GM23248 (cell line): ENCODE measurements around the gene SLC26A6.

ENCODE experiments used
- EZH2 ChIP-seq: fragments of 200-600 bp; sonication (generic); IDR thresholded peaks from 2 replicates; pipeline ENCODE4 v1.6.1; 2018; ENCODE audit warnings: antibody characterized with exemption, mild to moderate bottlenecking; ENCODE audit not compliant: insufficient read depth, poor library complexity, severe bottlenecking
- EZH2phosphoT487 ChIP-seq: fragments of 200-600 bp; sonication (generic); IDR thresholded peaks from 2 replicates; pipeline ENCODE4 v1.6.1; 2018; ENCODE audit warnings: antibody characterized with exemption, moderate library complexity, mild to moderate bottlenecking, low read depth; ENCODE audit not compliant: insufficient read depth

GRCh38 chr3:48678056-48678455 lies 42.8 kb upstream of the SLC26A6 start:
- TF ChIP-seq EZH2 (no peak), EZH2phosphoT487 (no peak)
